GM12801 (cell line): ENCODE data around the gene DLL4.

ENCODE experiments used
- CTCF ChIP-seq: IDR thresholded peaks from one replicate; pipeline ENCODE4 v1.5.1; 2011; ENCODE audit warnings: control low read depth; ENCODE audit not compliant: insufficient read length; ENCODE audit errors: extremely low read depth

The DLL4 gene

GRCh38 chr15:40960925-40961324 is 31.8 kb downstream of the DLL4 start:
- TF ChIP-seq CTCF, result no peak

- TF ChIP-seq CTCF, result no peak
These were observed 34.1 kb downstream of the DLL4 start for GRCh38 chr15:40963201-40963600.

- TF ChIP-seq CTCF, result no peak
These were observed 34.9 kb downstream of the DLL4 start for GRCh38 chr15:40964006-40964405.

GRCh38 chr15:40964634-40965033 is 35.5 kb downstream of the DLL4 start:
- no peak for TF ChIP-seq CTCF

GRCh38 chr15:40968290-40969085 is 39.3 kb downstream of the DLL4 start:
- TF ChIP-seq CTCF, result no peak

- TF ChIP-seq CTCF, result no peak
These were observed 40.2 kb downstream of the DLL4 start for GRCh38 chr15:40969363-40969762.

GRCh38 chr15:40974879-40975278 is 45.7 kb downstream of the DLL4 start:
- no peak for TF ChIP-seq CTCF
